ENCODE data around the gene RPN1.

- no peak for TF ChIP-seq POLR2A (IDR thresholded peaks at IDR 0.05; ENCODE audit: low read length)
- no peak for TF ChIP-seq GATA1 (IDR thresholded peaks at IDR 0.05; ENCODE audit: low read depth, low read length)
Measured at GRCh38 chr3:128588147-128588546, 62.5 kb downstream of the RPN1 start.
